Muscle layer of duodenum (tissue), 2 donors: ENCODE results near the gene URI1.
"Not testable (repeated sequence)": the region's sequence is repeated elsewhere in the genome, so short reads cannot be mapped to it uniquely, and the experiment has no call there.

Experiments
- H3K27ac ChIP-seq: one replicate; pipeline ENCODE4 v1.7.0; 2013; ENCODE audit warnings: mild to moderate bottlenecking, low read length
- H3K27me3 ChIP-seq: one replicate; pipeline ENCODE4 v1.7.0; 2013; ENCODE audit warnings: low read depth, mild to moderate bottlenecking, control low read depth, low read length
- H3K36me3 ChIP-seq, 2 donors: one replicate each; pipeline ENCODE4 v1.7.0; 2013; ENCODE audit warnings: low read length in 2 of 2, control low read depth in 1 of 2, mild to moderate bottlenecking in 1 of 2; ENCODE audit not compliant: insufficient read depth in 2 of 2, control insufficient read depth in 1 of 2
- H3K4me1 ChIP-seq, 2 donors: one replicate each; pipeline ENCODE4 v1.7.0; 2013; ENCODE audit warnings: low read length in 2 of 2, mild to moderate bottlenecking in 2 of 2, control low read depth in 1 of 2, moderate library complexity in 1 of 2; ENCODE audit not compliant: insufficient read depth in 2 of 2, control insufficient read depth in 1 of 2
- H3K4me3 ChIP-seq, 2 donors: one replicate each; pipeline ENCODE4 v1.7.0; 2013; ENCODE audit warnings: low read length in 2 of 2, low read depth in 1 of 2, mild to moderate bottlenecking in 1 of 2
- H3K9me3 ChIP-seq, 2 donors: one replicate each; pipeline ENCODE4 v1.7.0; 2013; ENCODE audit warnings: low read length in 2 of 2, control low read depth in 1 of 2, mild to moderate bottlenecking in 1 of 2; ENCODE audit not compliant: control insufficient read depth in 1 of 2
- donor health status: healthy.

Gene URI1

GRCh38 chr19:29961311-29961710 is 19.3 kb downstream of the URI1 start:
- H3K4me3 ChIP-seq: no peak overlapping the region
- H3K36me3 ChIP-seq: no peaks in the 10 kb centered on the region
- no peaks in the 10 kb centered on the region for H3K9me3 ChIP-seq
- H3K27me3 ChIP-seq: no peaks in the 10 kb centered on the region
- no peak overlapping the region for H3K27ac ChIP-seq
- peaks cover 0 to 17% of the 10 kb centered on the region in 2 donors for H3K4me1 ChIP-seq

- no peaks in the 10 kb centered on the region for H3K27me3 ChIP-seq
- H3K4me3 ChIP-seq: no peak overlapping the region
- no peak overlapping the region for H3K27ac ChIP-seq
- no peaks in the 10 kb centered on the region for H3K36me3 ChIP-seq
- H3K9me3 ChIP-seq: no peaks in the 10 kb centered on the region
- H3K4me1 ChIP-seq: peaks cover 0 to 32% of the 10 kb centered on the region in 2 donors
These were observed 20.8 kb downstream of the URI1 start for GRCh38 chr19:29962793-29963192.

- no peaks in the 10 kb centered on the region for H3K36me3 ChIP-seq
- H3K27me3 ChIP-seq: no peaks in the 10 kb centered on the region
- peaks cover 0 to 33% of the 10 kb centered on the region in 2 donors for H3K4me1 ChIP-seq
- H3K27ac ChIP-seq: no peak overlapping the region
- no peaks in the 10 kb centered on the region for H3K9me3 ChIP-seq
- H3K4me3 ChIP-seq: no peak overlapping the region
These were observed 21.5 kb downstream of the URI1 start for GRCh38 chr19:29963576-29963975.

- Histone ChIP-seq H3K27ac (no peak overlapping the region), H3K9me3 (no peaks in the 10 kb centered on the region), H3K4me3 (no peak overlapping the region), H3K4me1 (peaks cover 0 to 33% of the 10 kb centered on the region in 2 donors), H3K27me3 (no peaks in the 10 kb centered on the region), H3K36me3 (no peaks in the 10 kb centered on the region)
These were observed 22.1 kb downstream of the URI1 start for GRCh38 chr19:29964171-29964570.

- peaks cover 0 to 40% of the 10 kb centered on the region in 2 donors for H3K4me1 ChIP-seq
- H3K9me3 ChIP-seq: no peaks in the 10 kb centered on the region
- no peak overlapping the region for H3K4me3 ChIP-seq
- no peaks in the 10 kb centered on the region for H3K27me3 ChIP-seq
- no peak overlapping the region for H3K27ac ChIP-seq
- no peaks in the 10 kb centered on the region for H3K36me3 ChIP-seq
These were observed 23.5 kb downstream of the URI1 start for GRCh38 chr19:29965492-29965891.

GRCh38 chr19:29966142-29966541 is 24.1 kb downstream of the URI1 start:
- H3K4me1 ChIP-seq: peaks cover 0 to 43% of the 10 kb centered on the region in 2 donors
- H3K27ac ChIP-seq, H3K36me3 ChIP-seq, H3K4me3 ChIP-seq, H3K27me3 ChIP-seq, H3K9me3 ChIP-seq: not testable (repeated sequence)

GRCh38 chr19:29966588-29967249 is 24.7 kb downstream of the URI1 start:
- peaks cover 0 to 43% of the 10 kb centered on the region in 2 donors for H3K4me1 ChIP-seq
- H3K27ac ChIP-seq: no peak overlapping the region
- no peaks in the 10 kb centered on the region for H3K36me3 ChIP-seq

GRCh38 chr19:29967623-29968022 is 25.6 kb downstream of the URI1 start:
- Histone ChIP-seq H3K9me3 (no peaks in the 10 kb centered on the region), H3K36me3 (no peaks in the 10 kb centered on the region), H3K27ac (no peak overlapping the region), H3K27me3 (no peaks in the 10 kb centered on the region), H3K4me3 (no peak overlapping the region), H3K4me1 (peaks cover 0 to 43% of the 10 kb centered on the region in 2 donors)

More at GRCh38 chr19:29966588-29967249, 24.7 kb downstream of the URI1 start:
- Histone ChIP-seq H3K4me3 (no peak overlapping the region), H3K9me3 (no peaks in the 10 kb centered on the region), H3K27me3 (no peaks in the 10 kb centered on the region)

- H3K9me3 ChIP-seq: no peaks in the 10 kb centered on the region
- H3K4me1 ChIP-seq: peaks cover 0 to 36% of the 10 kb centered on the region in 2 donors
- no peaks in the 10 kb centered on the region for H3K27me3 ChIP-seq
- H3K27ac ChIP-seq: no peak overlapping the region
- H3K4me3 ChIP-seq: no peak overlapping the region
- H3K36me3 ChIP-seq: no peaks in the 10 kb centered on the region
These were observed 27.9 kb downstream of the URI1 start for GRCh38 chr19:29969891-29970290.

GRCh38 chr19:29971002-29971401 is 29.0 kb downstream of the URI1 start:
- no peak overlapping the region for H3K4me3 ChIP-seq
- no peak overlapping the region for H3K27ac ChIP-seq
- H3K4me1 ChIP-seq: peaks cover 0 to 29% of the 10 kb centered on the region in 2 donors
- H3K27me3 ChIP-seq: no peaks in the 10 kb centered on the region
- H3K36me3 ChIP-seq: no peaks in the 10 kb centered on the region
- H3K9me3 ChIP-seq: no peaks in the 10 kb centered on the region

- no peaks in the 10 kb centered on the region for H3K27me3 ChIP-seq
- H3K4me3 ChIP-seq: no peak overlapping the region
- H3K36me3 ChIP-seq: no peaks in the 10 kb centered on the region
- H3K9me3 ChIP-seq: no peaks in the 10 kb centered on the region
- H3K4me1 ChIP-seq: peaks cover 0 to 23% of the 10 kb centered on the region in 2 donors
- H3K27ac ChIP-seq: no peak overlapping the region
These were observed 29.6 kb downstream of the URI1 start for GRCh38 chr19:29971648-29972047.

- Histone ChIP-seq H3K36me3 (no peaks in the 10 kb centered on the region), H3K4me3 (no peak overlapping the region), H3K27me3 (no peaks in the 10 kb centered on the region), H3K9me3 (no peaks in the 10 kb centered on the region), H3K4me1 (peaks cover 0 to 10% of the 10 kb centered on the region in 2 donors), H3K27ac (no peak overlapping the region)
These were observed 32.7 kb downstream of the URI1 start for GRCh38 chr19:29974701-29975100.
